ENCODE results near the gene GABRG3.

DNA sequence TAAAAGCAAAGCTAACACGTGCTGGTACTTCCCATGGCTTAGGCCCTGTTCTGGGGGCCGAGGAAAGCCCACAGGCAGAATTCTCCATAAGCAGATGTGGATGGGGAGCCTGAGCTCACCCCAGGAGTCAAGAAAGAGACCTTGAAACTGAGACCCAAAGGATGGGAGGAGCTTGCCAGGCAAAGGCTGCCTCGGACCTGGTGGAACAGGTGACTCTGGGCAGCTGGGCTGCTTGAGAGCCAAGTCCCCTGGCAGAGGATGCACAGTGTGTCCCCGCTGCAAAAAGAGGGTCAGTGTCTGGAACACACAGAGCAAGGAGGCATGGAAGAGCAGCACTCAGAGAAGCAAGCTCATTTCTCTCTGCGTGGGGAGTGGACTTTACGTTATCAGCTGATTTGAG, 528.7 kb downstream of the GABRG3 start:
- TF ChIP-seq, protein P1, sequence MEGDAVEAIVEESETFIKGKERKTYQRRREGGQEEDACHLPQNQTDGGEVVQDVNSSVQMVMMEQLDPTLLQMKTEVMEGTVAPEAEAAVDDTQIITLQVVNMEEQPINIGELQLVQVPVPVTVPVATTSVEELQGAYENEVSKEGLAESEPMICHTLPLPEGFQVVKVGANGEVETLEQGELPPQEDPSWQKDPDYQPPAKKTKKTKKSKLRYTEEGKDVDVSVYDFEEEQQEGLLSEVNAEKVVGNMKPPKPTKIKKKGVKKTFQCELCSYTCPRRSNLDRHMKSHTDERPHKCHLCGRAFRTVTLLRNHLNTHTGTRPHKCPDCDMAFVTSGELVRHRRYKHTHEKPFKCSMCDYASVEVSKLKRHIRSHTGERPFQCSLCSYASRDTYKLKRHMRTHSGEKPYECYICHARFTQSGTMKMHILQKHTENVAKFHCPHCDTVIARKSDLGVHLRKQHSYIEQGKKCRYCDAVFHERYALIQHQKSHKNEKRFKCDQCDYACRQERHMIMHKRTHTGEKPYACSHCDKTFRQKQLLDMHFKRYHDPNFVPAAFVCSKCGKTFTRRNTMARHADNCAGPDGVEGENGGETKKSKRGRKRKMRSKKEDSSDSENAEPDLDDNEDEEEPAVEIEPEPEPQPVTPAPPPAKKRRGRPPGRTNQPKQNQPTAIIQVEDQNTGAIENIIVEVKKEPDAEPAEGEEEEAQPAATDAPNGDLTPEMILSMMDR (conservative IDR thresholded peaks at IDR 0.05; ENCODE audit: low read depth in 2 of 2): no peak
- TF ChIP-seq, protein P2, sequence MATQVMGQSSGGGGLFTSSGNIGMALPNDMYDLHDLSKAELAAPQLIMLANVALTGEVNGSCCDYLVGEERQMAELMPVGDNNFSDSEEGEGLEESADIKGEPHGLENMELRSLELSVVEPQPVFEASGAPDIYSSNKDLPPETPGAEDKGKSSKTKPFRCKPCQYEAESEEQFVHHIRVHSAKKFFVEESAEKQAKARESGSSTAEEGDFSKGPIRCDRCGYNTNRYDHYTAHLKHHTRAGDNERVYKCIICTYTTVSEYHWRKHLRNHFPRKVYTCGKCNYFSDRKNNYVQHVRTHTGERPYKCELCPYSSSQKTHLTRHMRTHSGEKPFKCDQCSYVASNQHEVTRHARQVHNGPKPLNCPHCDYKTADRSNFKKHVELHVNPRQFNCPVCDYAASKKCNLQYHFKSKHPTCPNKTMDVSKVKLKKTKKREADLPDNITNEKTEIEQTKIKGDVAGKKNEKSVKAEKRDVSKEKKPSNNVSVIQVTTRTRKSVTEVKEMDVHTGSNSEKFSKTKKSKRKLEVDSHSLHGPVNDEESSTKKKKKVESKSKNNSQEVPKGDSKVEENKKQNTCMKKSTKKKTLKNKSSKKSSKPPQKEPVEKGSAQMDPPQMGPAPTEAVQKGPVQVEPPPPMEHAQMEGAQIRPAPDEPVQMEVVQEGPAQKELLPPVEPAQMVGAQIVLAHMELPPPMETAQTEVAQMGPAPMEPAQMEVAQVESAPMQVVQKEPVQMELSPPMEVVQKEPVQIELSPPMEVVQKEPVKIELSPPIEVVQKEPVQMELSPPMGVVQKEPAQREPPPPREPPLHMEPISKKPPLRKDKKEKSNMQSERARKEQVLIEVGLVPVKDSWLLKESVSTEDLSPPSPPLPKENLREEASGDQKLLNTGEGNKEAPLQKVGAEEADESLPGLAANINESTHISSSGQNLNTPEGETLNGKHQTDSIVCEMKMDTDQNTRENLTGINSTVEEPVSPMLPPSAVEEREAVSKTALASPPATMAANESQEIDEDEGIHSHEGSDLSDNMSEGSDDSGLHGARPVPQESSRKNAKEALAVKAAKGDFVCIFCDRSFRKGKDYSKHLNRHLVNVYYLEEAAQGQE (IDR thresholded peaks at IDR 0.05; ENCODE audit: unreplicated experiment): no peak
- TF ChIP-seq EZH2phosphoT487 (IDR thresholded peaks at IDR 0.05; ENCODE audit: unreplicated experiment): no peak
- TF ChIP-seq JUNB (IDR thresholded peaks at IDR 0.05; ENCODE audit: unreplicated experiment): no peak

Data from GM23338 (cell line).